ENCODE results near the gene ARAP2. TPM values are rescaled to one million over a fixed set of nuclear protein-coding genes. Genes with fewer than 3 reads are reported as not detected.

The ARAP2 gene
- total RNA-seq, 1 experiment from 2014 or later, result 13.6 TPM

DNA sequence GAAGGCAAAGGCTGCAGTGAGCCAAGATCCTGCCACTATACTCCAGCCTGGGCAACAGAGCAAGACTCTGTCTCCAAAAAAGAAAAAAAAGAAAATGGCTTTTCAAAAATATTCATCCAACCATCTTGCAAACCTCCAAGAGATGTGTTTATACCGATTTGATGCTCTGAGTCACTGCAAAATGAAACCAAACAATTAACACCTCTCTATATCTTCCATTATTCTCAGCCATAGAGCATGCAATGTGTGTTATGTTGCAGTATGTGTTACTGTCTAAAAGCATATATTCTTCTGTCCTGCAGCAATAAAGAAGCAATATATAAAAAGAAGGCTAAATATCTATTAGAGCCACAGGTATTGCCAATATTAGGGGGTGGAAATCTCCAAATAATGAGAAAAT is 51.4 kb downstream of the ARAP2 start:
- Histone ChIP-seq H3K27me3 (ENCODE audit: insufficient read depth, low read length) (no peaks in the 10 kb centered on the region), H3K9ac (ENCODE audit: low read length) (no peak overlapping the region), H3K4me1 (ENCODE audit: control insufficient read depth in 1 of 2, insufficient read depth in 2 of 2, low read length in 2 of 2) (no peaks in the 10 kb centered on the region), H3K4me2 (ENCODE audit: low read length) (no peak overlapping the region), H3K4me3 (replicated peaks in 1 of 2; ENCODE audit: low read depth in 1 of 2, low read length in 2 of 2) (no peak overlapping the region), H4K20me1 (ENCODE audit: insufficient read depth) (no peaks in the 10 kb centered on the region), H3K79me2 (ENCODE audit: insufficient read depth, low read length) (no peaks in the 10 kb centered on the region), H3K27ac (ENCODE audit: low read depth, low read length) (no peak overlapping the region), H3K9me2 (ENCODE audit: insufficient read depth) (no peaks in the 10 kb centered on the region), H3K9me3 (ENCODE audit: control insufficient read depth in 1 of 2, insufficient read depth in 1 of 2, low read depth in 1 of 2, low read length in 2 of 2) (no peaks in the 10 kb centered on the region), H2AFZ (ENCODE audit: low read depth, low read length, poor library complexity, severe bottlenecking) (no peak overlapping the region), H3K36me3 (ENCODE audit: control insufficient read depth in 1 of 2, insufficient read depth in 2 of 2, low read length in 2 of 2) (no peaks in the 10 kb centered on the region)
- intact Hi-C loops (cut with micrococcal nuclease), result no loop called here
- RAD21 ChIA-PET (ENCODE audit: low non-redundant PET in 1 of 2, low total read pairs in 2 of 2, uncharacterized antibody in 2 of 2, unreplicated experiment in 2 of 2), result no interaction called here
- no peak for DNase-seq (ENCODE audit: low read depth, low spot score)
- no TSS peak for BruUV-seq (replicated peaks)
- CTCF ChIA-PET, result no interaction called here
- no peak for ATAC-seq
- POLR2A ChIA-PET, result no interaction called here
- TF ChIP-seq, protein P1, sequence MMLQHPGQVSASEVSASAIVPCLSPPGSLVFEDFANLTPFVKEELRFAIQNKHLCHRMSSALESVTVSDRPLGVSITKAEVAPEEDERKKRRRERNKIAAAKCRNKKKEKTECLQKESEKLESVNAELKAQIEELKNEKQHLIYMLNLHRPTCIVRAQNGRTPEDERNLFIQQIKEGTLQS (IDR thresholded peaks at IDR 0.05), result no peak
- TF ChIP-seq ZFX (IDR thresholded peaks at IDR 0.05) (no peak), YY1 (IDR thresholded peaks at IDR 0.05; ENCODE audit: extremely low read depth, insufficient replicate concordance, low read depth, low read length) (no peak), EGR1 (IDR thresholded peaks at IDR 0.05; ENCODE audit: low read depth) (no peak), FOSL1 (IDR thresholded peaks at IDR 0.05; ENCODE audit: low read depth) (no peak), TCF7L2 (IDR thresholded peaks at IDR 0.05; ENCODE audit: borderline replicate concordance, extremely low read depth, insufficient read depth, insufficient read length) (no peak), SIN3A (IDR thresholded peaks at IDR 0.05; ENCODE audit: low read depth) (no peak)
- TF ChIP-seq, protein P2, sequence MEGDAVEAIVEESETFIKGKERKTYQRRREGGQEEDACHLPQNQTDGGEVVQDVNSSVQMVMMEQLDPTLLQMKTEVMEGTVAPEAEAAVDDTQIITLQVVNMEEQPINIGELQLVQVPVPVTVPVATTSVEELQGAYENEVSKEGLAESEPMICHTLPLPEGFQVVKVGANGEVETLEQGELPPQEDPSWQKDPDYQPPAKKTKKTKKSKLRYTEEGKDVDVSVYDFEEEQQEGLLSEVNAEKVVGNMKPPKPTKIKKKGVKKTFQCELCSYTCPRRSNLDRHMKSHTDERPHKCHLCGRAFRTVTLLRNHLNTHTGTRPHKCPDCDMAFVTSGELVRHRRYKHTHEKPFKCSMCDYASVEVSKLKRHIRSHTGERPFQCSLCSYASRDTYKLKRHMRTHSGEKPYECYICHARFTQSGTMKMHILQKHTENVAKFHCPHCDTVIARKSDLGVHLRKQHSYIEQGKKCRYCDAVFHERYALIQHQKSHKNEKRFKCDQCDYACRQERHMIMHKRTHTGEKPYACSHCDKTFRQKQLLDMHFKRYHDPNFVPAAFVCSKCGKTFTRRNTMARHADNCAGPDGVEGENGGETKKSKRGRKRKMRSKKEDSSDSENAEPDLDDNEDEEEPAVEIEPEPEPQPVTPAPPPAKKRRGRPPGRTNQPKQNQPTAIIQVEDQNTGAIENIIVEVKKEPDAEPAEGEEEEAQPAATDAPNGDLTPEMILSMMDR (IDR thresholded peaks at IDR 0.05 in 2 of 3, conservative IDR thresholded peaks at IDR 0.05 in 1 of 3; ENCODE audit: borderline replicate concordance in 1 of 3, insufficient read depth in 1 of 3, low read depth in 2 of 3, low read length in 2 of 3), result no peak

Data from HCT116 (cell line).